H1 (cell line): Measurements from ENCODE around the gene APOA4. TPM values are rescaled to one million over a fixed set of nuclear protein-coding genes. Genes with fewer than 3 reads are reported as not detected.

Experiments used
- CTCF ChIA-PET: fragments of 300-600 bp; sonication (Branson Sonifier 250); formaldehyde crosslinking; loops from one replicate; lab custom pipeline; 2021; ENCODE audit not compliant: partially characterized antibody; lab: Charles Lee
- POLR2A ChIA-PET: fragments of 300-600 bp; sonication (Branson Sonifier 250); formaldehyde crosslinking; loops from one replicate; lab custom pipeline; 2021; ENCODE audit warnings: inconsistent platforms; ENCODE audit not compliant: partially characterized antibody; lab: Charles Lee
- DNase-seq, 2 experiments: peaks; one replicate each; pipeline versions ENCODE4 v3.0.0 to v3.0.0-alpha.2; 2010 to 2022; ENCODE audit warnings: low spot score in 2 of 2, low read depth in 1 of 2, mixed read lengths in 1 of 2
- FAIRE-seq: peaks from 2 replicates; lab custom pipeline; 2011; peaks lifted over from hg19 to GRCh38; lab: Jason Lieb, UNC
- H2AFZ ChIP-seq: 2 replicates; pipeline ENCODE4 v1.8.1; 2012; ENCODE audit warnings: low read length, inconsistent platforms
- H2AK5ac ChIP-seq: 2 replicates; pipeline ENCODE4 v1.6.1; 2013; ENCODE audit warnings: low read depth, low read length
- H2BK120ac ChIP-seq: replicated peaks from 2 replicates; pipeline ENCODE3; 2013; ENCODE audit warnings: low read depth, low read length, inconsistent platforms
- H2BK12ac ChIP-seq: 2 replicates; pipeline ENCODE4 v1.6.1; 2013; ENCODE audit warnings: low read depth, low read length
- H2BK15ac ChIP-seq: 2 replicates; pipeline ENCODE4 v1.6.1; 2013; ENCODE audit warnings: low read length
- H2BK20ac ChIP-seq: 2 replicates; pipeline ENCODE4 v1.6.1; 2013; ENCODE audit warnings: low read length
- H2BK5ac ChIP-seq: 2 replicates; pipeline ENCODE4 v1.6.1; 2013; ENCODE audit warnings: low read depth, low read length
- H3K14ac ChIP-seq: 2 replicates; pipeline ENCODE4 v1.6.1; 2013; ENCODE audit warnings: inconsistent platforms; ENCODE audit not compliant: insufficient read length
- H3K18ac ChIP-seq: 2 replicates; pipeline ENCODE4 v1.6.1; 2013; ENCODE audit warnings: low read length; ENCODE audit errors: extremely low read depth
- H3K23ac ChIP-seq: 2 replicates; pipeline ENCODE4 v1.6.1; 2013; ENCODE audit warnings: inconsistent platforms; ENCODE audit not compliant: insufficient read length
- H3K23me2 ChIP-seq: 2 replicates; pipeline ENCODE4 v1.6.1; 2013; ENCODE audit warnings: low read depth, low read length
- H3K27ac ChIP-seq: 2 replicates; pipeline ENCODE4 v1.6.1; 2011; ENCODE audit warnings: low read depth, low read length, inconsistent platforms
- H3K27me3 ChIP-seq, 4 experiments: replicated peaks in 1 of 4; 1 replicate in 1 of 4; 2 replicates in 3 of 4; pipeline versions ENCODE4 v1.6.1 to v1.8.1; 2011 to 2013; ENCODE audit warnings: low read length in 3 of 4, mild to moderate bottlenecking in 3 of 4, inconsistent platforms in 2 of 4, mixed read lengths in 2 of 4, moderate library complexity in 1 of 4; ENCODE audit not compliant: control insufficient read depth in 3 of 4, insufficient read depth in 3 of 4; ENCODE audit errors: extremely low read depth in 1 of 4
- H3K36me3 ChIP-seq, 4 experiments: 2 replicates each; pipeline versions ENCODE4 v1.6.1 to v1.8.1; 2011 to 2013; ENCODE audit warnings: mild to moderate bottlenecking in 4 of 4, low read length in 3 of 4, moderate library complexity in 2 of 4, control low read depth in 1 of 4, inconsistent platforms in 1 of 4; ENCODE audit not compliant: insufficient read depth in 4 of 4, control insufficient read depth in 2 of 4
- H3K4ac ChIP-seq: replicated peaks from 2 replicates; pipeline ENCODE3; 2013; ENCODE audit warnings: low read length, low read depth, mixed read lengths, inconsistent platforms; ENCODE audit not compliant: insufficient read length
- H3K4me1 ChIP-seq, 4 experiments: replicated peaks in 1 of 4; 1 replicate in 1 of 4; 2 replicates in 3 of 4; pipeline versions ENCODE4 v1.6.1 to v1.8.1; 2011 to 2013; ENCODE audit warnings: low read length in 3 of 4, inconsistent platforms in 2 of 4, mixed read lengths in 1 of 4; ENCODE audit not compliant: insufficient read depth in 4 of 4, control insufficient read depth in 3 of 4
- H3K4me2 ChIP-seq, 2 experiments: 2 replicates each; pipeline versions ENCODE4 v1.6.1 to v1.8.1; 2011 to 2013; ENCODE audit warnings: low read depth in 2 of 2, low read length in 2 of 2, control low read depth in 1 of 2, inconsistent platforms in 1 of 2, mild to moderate bottlenecking in 1 of 2; ENCODE audit not compliant: insufficient read depth in 1 of 2
- H3K4me3 ChIP-seq, 4 experiments: fragments of 200-600, 300-600 bp in 1 of 4; sonication (generic), shearing (Covaris generic), sonication (Bioruptor Twin) in 1 of 4; 2 replicates each; pipeline versions ENCODE4 v1.5.1 to v1.8.1; 2011 to 2016; ENCODE audit warnings: low read length in 4 of 4, low read depth in 3 of 4, control low read depth in 2 of 4, inconsistent platforms in 2 of 4, mild to moderate bottlenecking in 2 of 4, mixed read lengths in 1 of 4, moderate library complexity in 1 of 4; ENCODE audit not compliant: insufficient read depth in 2 of 4; ENCODE audit errors: extremely low read depth in 1 of 4
- H3K56ac ChIP-seq: replicated peaks from 2 replicates; pipeline ENCODE3; 2013; ENCODE audit warnings: low read depth, mild to moderate bottlenecking, mixed read lengths, low read length, inconsistent platforms; ENCODE audit not compliant: insufficient read length
- H3K79me1 ChIP-seq: 2 replicates; pipeline ENCODE4 v1.6.1; 2013; ENCODE audit warnings: low read depth, low read length, control low read depth
- H3K79me2 ChIP-seq, 2 experiments: 2 replicates each; pipeline versions ENCODE4 v1.6.1 to v1.8.1; 2012 to 2013; ENCODE audit warnings: low read length in 2 of 2, mild to moderate bottlenecking in 2 of 2, inconsistent platforms in 1 of 2; ENCODE audit not compliant: insufficient read depth in 2 of 2, control insufficient read depth in 1 of 2
- H3K9ac ChIP-seq, 4 experiments: replicated peaks in 1 of 4; 1 replicate in 1 of 4; 2 replicates in 3 of 4; pipeline versions ENCODE4 v1.6.1 to v1.8.1; 2011 to 2013; ENCODE audit warnings: low read depth in 3 of 4, low read length in 3 of 4, control low read depth in 2 of 4, mild to moderate bottlenecking in 2 of 4, moderate library complexity in 2 of 4, inconsistent platforms in 1 of 4; ENCODE audit errors: extremely low read depth in 1 of 4
- H3K9me3 ChIP-seq, 2 experiments: 2 replicates each; pipeline versions ENCODE4 v1.6.1 to v1.8.1; 2012 to 2013; ENCODE audit warnings: mild to moderate bottlenecking in 2 of 2, moderate library complexity in 2 of 2, control low read depth in 1 of 2, inconsistent platforms in 1 of 2, low read depth in 1 of 2, low read length in 1 of 2, mixed read lengths in 1 of 2; ENCODE audit not compliant: insufficient read depth in 2 of 2
- H4K20me1 ChIP-seq, 2 experiments: replicated peaks in 1 of 2; 2 replicates each; pipeline versions ENCODE3 to v1.8.1; 2011 to 2013; ENCODE audit warnings: inconsistent platforms in 2 of 2, low read length in 2 of 2, mild to moderate bottlenecking in 1 of 2; ENCODE audit not compliant: insufficient read depth in 2 of 2, control insufficient read depth in 1 of 2
- H4K5ac ChIP-seq: 2 replicates; pipeline ENCODE4 v1.6.1; 2013; ENCODE audit warnings: low read length, low read depth, mixed read lengths, inconsistent platforms; ENCODE audit not compliant: insufficient read length
- H4K8ac ChIP-seq: 2 replicates; pipeline ENCODE4 v1.8.0; 2013; ENCODE audit warnings: mild to moderate bottlenecking, moderate library complexity, low read length, inconsistent platforms; ENCODE audit not compliant: insufficient read depth; ENCODE audit errors: extremely low read depth
- H4K91ac ChIP-seq: replicated peaks from 2 replicates; pipeline ENCODE3; 2013; ENCODE audit warnings: low read length, mixed read lengths, inconsistent platforms; ENCODE audit not compliant: insufficient read length
- CBX5 ChIP-seq: fragments of 300-800, 300-1000 bp; sonication (generic); IDR thresholded peaks from 2 replicates; pipeline ENCODE4 v1.7.1; 2016; ENCODE audit warnings: antibody characterized with exemption, low read length, low read depth
- EZH2 ChIP-seq: fragments of 200-600 bp; sonication (generic); IDR thresholded peaks from 2 replicates; pipeline ENCODE4 v1.7.1; 2012; ENCODE audit warnings: low read depth, mild to moderate bottlenecking, moderate library complexity, low read length, inconsistent platforms; ENCODE audit not compliant: severe bottlenecking
- GABPA ChIP-seq: IDR thresholded peaks from 2 replicates; pipeline ENCODE4 v1.6.1; 2011; ENCODE audit warnings: mild to moderate bottlenecking, low read length, moderate library complexity, borderline replicate concordance; ENCODE audit not compliant: insufficient read depth
- NANOG ChIP-seq: IDR thresholded peaks from 2 replicates; pipeline ENCODE4 v1.6.1; 2011; ENCODE audit warnings: low read length, low read depth, mild to moderate bottlenecking, inconsistent platforms; ENCODE audit not compliant: insufficient read depth, poor library complexity, severe bottlenecking
- SAP30 ChIP-seq: fragments of 300-600 bp; sonication (generic); IDR thresholded peaks from 2 replicates; pipeline ENCODE4 v1.7.1; 2012; ENCODE audit warnings: low read length, moderate library complexity, mild to moderate bottlenecking, inconsistent platforms; ENCODE audit not compliant: insufficient read depth, insufficient replicate concordance
- SRF ChIP-seq: IDR thresholded peaks from 2 replicates; pipeline ENCODE4 v1.6.1; 2011; ENCODE audit warnings: mild to moderate bottlenecking, low read depth, low read length, moderate library complexity
- SUZ12 ChIP-seq: fragments of 200-600 bp; sonication (generic); IDR thresholded peaks from 2 replicates; pipeline ENCODE4 v1.6.1; 2012; ENCODE audit warnings: mild to moderate bottlenecking, inconsistent platforms, low read length, moderate library complexity, mixed read lengths
- TBP ChIP-seq: IDR thresholded peaks from 2 replicates; pipeline ENCODE4 v1.6.1; 2011; ENCODE audit warnings: low read depth, low read length, improper control_type of control experiment
- YY1 ChIP-seq: IDR thresholded peaks from 2 replicates; pipeline ENCODE4 v1.6.1; 2011; ENCODE audit warnings: low read depth, mild to moderate bottlenecking, low read length
- WGBS, 2 experiments: shearing (Covaris generic) in 1 of 2; methylation state at CpG; one replicate each; pipeline versions ENCODE4 v1.1.6 to v1.1.7; 2013 to 2015; ENCODE audit warnings: low lambda C conversion rate in 2 of 2, mixed read lengths in 2 of 2, inconsistent platforms in 1 of 2, low coverage in 1 of 2, missing lambda C conversion rate in 1 of 2; ENCODE audit not compliant: insufficient replicate concordance in 2 of 2, insufficient coverage in 1 of 2, insufficient read length in 1 of 2; ENCODE audit errors: extremely low coverage in 1 of 2, missing lambda C conversion rate in 1 of 2; 5-methylcytosine and 5-hydroxymethylcytosine counted together
- polyA plus RNA-seq, 7 experiments: library from polyadenylated mRNA; depleted of rRNA in 3 of 7; stranded (reverse) in 5 of 7; unstranded in 2 of 7; fragments of >200 nt in 5 of 7; fragments of 200-250 nt in 2 of 7; gene quantifications; 1 replicate in 5 of 7; 2 replicates in 1 of 7; 4 replicates in 1 of 7; pipeline versions ENCODE4 v1.2.1 to v1.2.3, GENCODE V29; 2011 to 2013; ENCODE audit warnings: missing spikeins in 2 of 7, mixed read lengths in 2 of 7
- total RNA-seq: library from RNA; stranded (reverse); fragmentation: NEBNext Ultra II Directional; extraction: Animal tissue kit (Norgen Biotek cat#: 25700); gene quantifications from 2 replicates; pipeline ENCODE4 v1.2.1, GENCODE V29; 2021
- TF ChIP-seq, protein P1 (sequence below): IDR thresholded peaks from 2 replicates; pipeline ENCODE4 v1.6.1; 2012; ENCODE audit warnings: inconsistent platforms
- TF ChIP-seq, protein P2 (sequence below): IDR thresholded peaks from 2 replicates; pipeline ENCODE4 v1.6.1; 2011; ENCODE audit warnings: low read length, improper control_type of control experiment

Gene APOA4
- total and polyA plus RNA-seq, 2 of the 8 experiments (the other 6 are each of a cell fraction or from before 2014, with no cell fraction given): not detected

DNA sequence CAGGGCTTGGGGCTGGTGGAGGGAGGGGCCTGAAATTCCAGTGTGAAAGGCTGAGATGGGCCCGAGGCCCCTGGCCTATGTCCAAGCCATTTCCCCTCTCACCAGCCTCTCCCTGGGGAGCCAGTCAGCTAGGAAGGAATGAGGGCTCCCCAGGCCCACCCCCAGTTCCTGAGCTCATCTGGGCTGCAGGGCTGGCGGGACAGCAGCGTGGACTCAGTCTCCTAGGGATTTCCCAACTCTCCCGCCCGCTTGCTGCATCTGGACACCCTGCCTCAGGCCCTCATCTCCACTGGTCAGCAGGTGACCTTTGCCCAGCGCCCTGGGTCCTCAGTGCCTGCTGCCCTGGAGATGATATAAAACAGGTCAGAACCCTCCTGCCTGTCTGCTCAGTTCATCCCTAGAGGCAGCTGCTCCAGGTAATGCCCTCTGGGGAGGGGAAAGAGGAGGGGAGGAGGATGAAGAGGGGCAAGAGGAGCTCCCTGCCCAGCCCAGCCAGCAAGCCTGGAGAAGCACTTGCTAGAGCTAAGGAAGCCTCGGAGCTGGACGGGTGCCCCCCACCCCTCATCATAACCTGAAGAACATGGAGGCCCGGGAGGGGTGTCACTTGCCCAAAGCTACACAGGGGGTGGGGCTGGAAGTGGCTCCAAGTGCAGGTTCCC, 6.5 kb upstream of the APOA4 start, which contains the start of gene APOC3:
TSS of gene APOC3 (plus strand) at position 383 of the 659 bp plus-strand sequence. CDS start 676 bp downstream, outside the sequence.
- no peak within 1 kb of the TSS for H2AFZ ChIP-seq
- H3K18ac ChIP-seq: no peak within 1 kb of the TSS
- no peak within 1 kb of the TSS for H3K14ac ChIP-seq
- no peaks in the 10 kb centered on the region; a peak in 1 of 4 replicates for H3K9me3 ChIP-seq
- no peak within 1 kb of the TSS for H2BK20ac ChIP-seq
- no peaks in the 10 kb centered on the region; a peak in 1 of 7 replicates for H3K27me3 ChIP-seq
- H3K56ac ChIP-seq: no peak within 1 kb of the TSS
- no peaks in the 10 kb centered on the region for H3K36me3 ChIP-seq
- H3K79me2 ChIP-seq: no peaks in the 10 kb centered on the region
- no peak for DNase-seq
- H3K4me1 ChIP-seq: peaks cover 0 to under 1% (median under 1%) of the 10 kb centered on the region in 4 experiments; a peak in 1 of 7 replicates
- no peak for FAIRE-seq
- no peak within 1 kb of the TSS for H2BK120ac ChIP-seq
- H3K4me3 ChIP-seq: no peak within 1 kb of the TSS
- no peak within 1 kb of the TSS for H4K5ac ChIP-seq
- no peak within 1 kb of the TSS for H2BK5ac ChIP-seq
- POLR2A ChIA-PET: interaction anchor here (0.7 to 1.1 kb wide), 3 partner anchors 9 to 56 kb away, joined by 3 read pairs; no protein-coding TSS in a partner anchor
- H2AK5ac ChIP-seq: no peak within 1 kb of the TSS
- no peak within 1 kb of the TSS for H3K27ac ChIP-seq
- H3K79me1 ChIP-seq: no peaks in the 10 kb centered on the region
- no peak within 1 kb of the TSS for H3K4me2 ChIP-seq
- H3K23me2 ChIP-seq: no peaks in the 10 kb centered on the region
- peak within 1 kb of the TSS; percentile 59 for H4K8ac ChIP-seq
- H3K23ac ChIP-seq: no peak within 1 kb of the TSS
- H3K4ac ChIP-seq: no peak within 1 kb of the TSS
- H4K20me1 ChIP-seq: no peaks in the 10 kb centered on the region
- H2BK15ac ChIP-seq: no peak within 1 kb of the TSS
- WGBS, 2 experiments: 85% methylated on average over 6 of the region's 9 CpGs; no CpG with 5 or more reads in 1 of the 2 experiments
- no peak within 1 kb of the TSS for H4K91ac ChIP-seq
- no peak within 1 kb of the TSS for H2BK12ac ChIP-seq
- CTCF ChIA-PET: interaction anchor here (0.6 to 12.2 kb wide), 6 partner anchors 9 to 351 kb away, joined by 3 to 237 read pairs (median 3); partner anchors contain the start of genes APOA5 and ZPR1
- no peak within 1 kb of the TSS for H3K9ac ChIP-seq
- TF ChIP-seq NANOG (no peak), TBP (no peak), GABPA (no peak), EZH2 (no peak), CBX5 (no peak), SUZ12 (no peak), SAP30 (no peak), SRF (no peak), YY1 (no peak)
- TF ChIP-seq, protein P1, sequence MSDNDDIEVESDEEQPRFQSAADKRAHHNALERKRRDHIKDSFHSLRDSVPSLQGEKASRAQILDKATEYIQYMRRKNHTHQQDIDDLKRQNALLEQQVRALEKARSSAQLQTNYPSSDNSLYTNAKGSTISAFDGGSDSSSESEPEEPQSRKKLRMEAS: no peak
- TF ChIP-seq, protein P2, sequence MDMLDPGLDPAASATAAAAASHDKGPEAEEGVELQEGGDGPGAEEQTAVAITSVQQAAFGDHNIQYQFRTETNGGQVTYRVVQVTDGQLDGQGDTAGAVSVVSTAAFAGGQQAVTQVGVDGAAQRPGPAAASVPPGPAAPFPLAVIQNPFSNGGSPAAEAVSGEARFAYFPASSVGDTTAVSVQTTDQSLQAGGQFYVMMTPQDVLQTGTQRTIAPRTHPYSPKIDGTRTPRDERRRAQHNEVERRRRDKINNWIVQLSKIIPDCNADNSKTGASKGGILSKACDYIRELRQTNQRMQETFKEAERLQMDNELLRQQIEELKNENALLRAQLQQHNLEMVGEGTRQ: no peak
